GM23338 (cell line): ENCODE results near the gene PTPN5. TPM values are rescaled to one million over a fixed set of nuclear protein-coding genes. Genes with fewer than 3 reads are reported as not detected.

Source experiments
- ATAC-seq: fragments of 200-7000 bp; cut with Tn5 transposase; 3 replicates; pipeline ENCODE4 v1.9.1; 2020
- DNase-seq: peaks from one replicate; pipeline ENCODE4 v3.0.0-alpha.2; 2015; ENCODE audit warnings: low spot score
- H2AFZ ChIP-seq: fragments of 200-600 bp; sonication (generic); 2 replicates; pipeline ENCODE4 v1.8.0; 2016; ENCODE audit warnings: antibody characterized with exemption, mild to moderate bottlenecking, moderate library complexity
- H3F3A ChIP-seq: fragments of 200-600 bp; sonication (generic); replicated peaks from 2 replicates; pipeline ENCODE4 v1.8.0; 2017; ENCODE audit warnings: antibody characterized with exemption, mixed run types, low read depth
- H3K27ac ChIP-seq: fragments of 200-600 bp; sonication (generic); 2 replicates; pipeline ENCODE4 v1.6.1; 2016; ENCODE audit warnings: low read depth
- H3K27me3 ChIP-seq: fragments of 200-600 bp; sonication (generic); 2 replicates; pipeline ENCODE4 v1.8.0; 2016; ENCODE audit warnings: mild to moderate bottlenecking, mixed run types, moderate library complexity; ENCODE audit not compliant: insufficient read depth
- H3K36me3 ChIP-seq: fragments of 200-600 bp; sonication (generic); 2 replicates; pipeline ENCODE4 v1.8.0; 2016; ENCODE audit warnings: mild to moderate bottlenecking; ENCODE audit not compliant: insufficient read depth
- H3K4me1 ChIP-seq: fragments of 200-600 bp; sonication (generic); 2 replicates; pipeline ENCODE4 v1.8.0; 2016; ENCODE audit warnings: mild to moderate bottlenecking, moderate library complexity; ENCODE audit not compliant: insufficient read depth
- H3K4me2 ChIP-seq: fragments of 200-600 bp; sonication (generic); 2 replicates; pipeline ENCODE4 v1.7.1; 2017; ENCODE audit warnings: mixed run types
- H3K4me3 ChIP-seq: fragments of 200-600 bp; sonication (generic); 2 replicates; pipeline ENCODE4 v1.6.1; 2016; ENCODE audit warnings: mixed run types
- H3K79me2 ChIP-seq: fragments of 200-600 bp; sonication (generic); replicated peaks from 2 replicates; pipeline ENCODE4 v1.8.0; 2017; ENCODE audit warnings: mild to moderate bottlenecking; ENCODE audit not compliant: insufficient read depth
- H3K9me2 ChIP-seq: fragments of 200-600 bp; sonication (generic); 2 replicates; pipeline ENCODE4 v1.8.0; 2017; ENCODE audit not compliant: insufficient read depth
- H4K20me1 ChIP-seq: fragments of 200-600 bp; sonication (generic); replicated peaks from 2 replicates; pipeline ENCODE4 v1.8.0; 2017; ENCODE audit warnings: mild to moderate bottlenecking; ENCODE audit not compliant: insufficient read depth
- H3K27ac Mint-ChIP-seq: 2 replicates; pipeline ENCODE4 v1.8.0; 2020; ENCODE audit warnings: inconsistent platforms, mild to moderate bottlenecking, moderate library complexity, mixed read lengths
- H3K27me3 Mint-ChIP-seq: 3 replicates; pipeline ENCODE4 v1.8.0; 2022; ENCODE audit warnings: low read depth, mild to moderate bottlenecking, moderate library complexity, mixed read lengths, inconsistent platforms; ENCODE audit not compliant: insufficient read depth, poor library complexity
- H3K36me3 Mint-ChIP-seq: 3 replicates; pipeline ENCODE4 v1.8.0; 2021; ENCODE audit warnings: low read depth, mild to moderate bottlenecking, inconsistent platforms, moderate library complexity, mixed read lengths
- H3K4me1 Mint-ChIP-seq: 3 replicates; pipeline ENCODE4 v1.8.0; 2020; ENCODE audit warnings: mild to moderate bottlenecking, inconsistent platforms, mixed read lengths
- H3K4me3 Mint-ChIP-seq: 3 replicates; pipeline ENCODE4 v1.8.0; 2021; ENCODE audit warnings: moderate library complexity, mild to moderate bottlenecking, inconsistent platforms, mixed read lengths
- H3K9me3 Mint-ChIP-seq: 3 replicates; pipeline ENCODE4 v1.8.0; 2020; ENCODE audit warnings: moderate library complexity, mild to moderate bottlenecking, inconsistent platforms, mixed read lengths
- CREB1 ChIP-seq: fragments of 250-450 bp; sonication (Bioruptor Pico); IDR thresholded peaks from 2 replicates; pipeline ENCODE4 v1.5.0; 2020; ENCODE audit warnings: low read depth, mild to moderate bottlenecking, moderate library complexity
- CTCF ChIP-seq, 2 experiments: fragments of 200-600 bp in 1 of 2; sonication (generic) in 1 of 2; conservative IDR thresholded peaks; 2 replicates each; pipeline versions ENCODE4 v1.5.1 to v1.6.1; 2016 to 2017; ENCODE audit warnings: antibody characterized with exemption in 2 of 2, low read depth in 2 of 2, mild to moderate bottlenecking in 2 of 2, moderate library complexity in 1 of 2
- ETS1 ChIP-seq: IDR thresholded peaks from 2 replicates; pipeline ENCODE4 v1.6.1; 2016; ENCODE audit warnings: antibody characterized with exemption
- EZH2 ChIP-seq: fragments of 200-600 bp; sonication (generic); IDR thresholded peaks from one replicate; pipeline ENCODE4 v1.8.0; 2017; ENCODE audit warnings: antibody characterized with exemption, mild to moderate bottlenecking, low read depth; ENCODE audit not compliant: unreplicated experiment
- EZH2phosphoT487 ChIP-seq: fragments of 200-600 bp; sonication (generic); IDR thresholded peaks from one replicate; pipeline ENCODE4 v1.8.1; 2018; ENCODE audit warnings: antibody characterized with exemption; ENCODE audit not compliant: unreplicated experiment
- JUNB ChIP-seq: IDR thresholded peaks from one replicate; pipeline ENCODE4 v1.6.1; 2016; ENCODE audit warnings: antibody characterized with exemption; ENCODE audit not compliant: unreplicated experiment
- NANOG ChIP-seq: IDR thresholded peaks from 2 replicates; pipeline ENCODE4 v1.6.1; 2016; ENCODE audit warnings: antibody characterized with exemption, borderline replicate concordance
- POLR2AphosphoS5 ChIP-seq: IDR thresholded peaks from 2 replicates; pipeline ENCODE4 v1.6.1; 2016; ENCODE audit warnings: antibody characterized with exemption, low read depth
- STAT1 ChIP-seq: IDR thresholded peaks from one replicate; pipeline ENCODE4 v1.6.1; 2016; ENCODE audit warnings: antibody characterized with exemption; ENCODE audit not compliant: unreplicated experiment
- ZNF114 ChIP-seq: fragments of 250-450 bp; sonication (Bioruptor Pico); IDR thresholded peaks from 2 replicates; pipeline ENCODE4 v1.5.0; 2020; ENCODE audit warnings: mild to moderate bottlenecking, moderate library complexity
- ZNF462 ChIP-seq: fragments of 250-450 bp; sonication (Bioruptor Pico); IDR thresholded peaks from 2 replicates; pipeline ENCODE4 v1.5.0; 2020; ENCODE audit warnings: mild to moderate bottlenecking, moderate library complexity
- polyA plus RNA-seq: library from polyadenylated mRNA; unstranded; fragments of >200 nt; fragmentation: Nextera tagmentation; extraction: Ambion mirVana; gene quantifications from 2 replicates; pipeline ENCODE4 v1.2.1, GENCODE V29; 2016
- total RNA-seq: library from RNA; depleted of rRNA; stranded (reverse); fragments of >200 nt; shearing (Covaris generic); gene quantifications from 2 replicates; pipeline ENCODE4 v1.2.3, GENCODE V29; 2014

PTPN5 gene
- total and polyA plus RNA-seq, 2 experiments from 2014 or later, result 3.7 to 5.7 TPM

- H3K36me3 ChIP-seq, result no peaks in the 10 kb centered on the region
- H3K9me2 ChIP-seq, result no peaks in the 10 kb centered on the region
- Mint-ChIP-seq H3K36me3 (no peaks in the 10 kb centered on the region; the same call in 2 of the 3 replicates), H3K4me1 (peaks cover 5% of the 10 kb centered on the region), H3K4me3 (no peak overlapping the region), H3K9me3 (no peaks in the 10 kb centered on the region), H3K27me3 (peaks cover 4% of the 10 kb centered on the region), H3K27ac (no peak overlapping the region)
- DNase-seq, result no peak
- TF ChIP-seq CTCF (conservative IDR thresholded peaks at IDR 0.05; ENCODE audit: low read depth in 2 of 2), result peak in 1 of 2 experiments; percentile 26; a peak in 2 of 4 replicates
- no peak for TF ChIP-seq ZNF114
- no peak for TF ChIP-seq STAT1
- no peak for TF ChIP-seq EZH2phosphoT487
- no peak overlapping the region for H2AFZ ChIP-seq
- no peak for ATAC-seq
- H3K4me3 ChIP-seq, result no peak overlapping the region
- no peak overlapping the region for H3K4me2 ChIP-seq
- no peaks in the 10 kb centered on the region for H3K27me3 ChIP-seq
- no peak overlapping the region for H3K27ac ChIP-seq
- no peaks in the 10 kb centered on the region for H3F3A ChIP-seq
- no peaks in the 10 kb centered on the region for H3K79me2 ChIP-seq
- H4K20me1 ChIP-seq, result no peaks in the 10 kb centered on the region
- no peaks in the 10 kb centered on the region for H3K4me1 ChIP-seq
Observed at GRCh38 chr11:18739685-18740084, 51.9 kb downstream of the PTPN5 start.

DNA sequence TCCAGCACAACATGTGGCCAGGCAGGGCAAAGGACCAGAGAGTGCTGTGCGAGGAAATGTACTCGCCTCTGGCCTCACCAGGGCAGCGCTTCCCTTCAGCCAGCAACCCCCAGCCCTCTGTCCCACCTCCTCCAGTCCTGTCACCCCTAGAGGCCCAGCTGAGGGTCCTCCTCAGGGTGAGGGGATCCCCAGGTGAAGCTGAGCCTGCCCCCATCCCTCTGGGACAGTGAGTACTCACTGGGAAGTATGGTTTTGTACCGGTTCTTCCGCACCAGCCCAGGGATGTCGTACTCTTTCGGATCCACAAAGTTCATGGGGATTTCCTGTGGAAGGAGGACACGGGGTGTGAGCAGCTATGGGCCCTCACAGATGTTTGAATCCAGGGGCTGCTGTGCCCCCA lies 54.0 kb downstream of the PTPN5 start:
- peaks cover 1% of the 10 kb centered on the region for H3K27me3 Mint-ChIP-seq
- no peak overlapping the region for H3K4me3 Mint-ChIP-seq
- Histone ChIP-seq H3K4me3 (no peak overlapping the region), H3K79me2 (no peaks in the 10 kb centered on the region), H4K20me1 (no peaks in the 10 kb centered on the region), H2AFZ (no peak overlapping the region), H3K27me3 (no peaks in the 10 kb centered on the region), H3K9me2 (no peaks in the 10 kb centered on the region), H3K36me3 (no peaks in the 10 kb centered on the region), H3K4me1 (no peaks in the 10 kb centered on the region), H3F3A (no peaks in the 10 kb centered on the region), H3K4me2 (no peak overlapping the region), H3K27ac (no peak overlapping the region)
- DNase-seq, result no peak
- H3K4me1 Mint-ChIP-seq, result peaks cover 5% of the 10 kb centered on the region
- H3K36me3 Mint-ChIP-seq, result no peaks in the 10 kb centered on the region; the same call in 2 of the 3 replicates
- no peaks in the 10 kb centered on the region for H3K9me3 Mint-ChIP-seq
- no peak for ATAC-seq
- H3K27ac Mint-ChIP-seq, result peak overlapping the region; percentile 61; the same call in 1 of the 2 replicates
- TF ChIP-seq JUNB, result no peak
- TF ChIP-seq EZH2phosphoT487, result no peak
- TF ChIP-seq CTCF (conservative IDR thresholded peaks at IDR 0.05; ENCODE audit: low read depth in 2 of 2), result no peak
- TF ChIP-seq POLR2AphosphoS5, result no peak
- no peak for TF ChIP-seq EZH2
- TF ChIP-seq ZNF114, result no peak
- no peak for TF ChIP-seq ZNF462 (CRISPR knock-in tag)
- no peak for TF ChIP-seq ETS1
- no peak for TF ChIP-seq CREB1 (CRISPR knock-in tag)
- TF ChIP-seq STAT1, result no peak
- no peak for TF ChIP-seq NANOG
